Measurements from ENCODE around the gene TAS2R46.
"Not testable (repeated sequence)": the region's sequence is repeated elsewhere in the genome, so short reads cannot be mapped to it uniquely, and the experiment has no call there.

TAS2R46 gene

GRCh38 chr12:11062194-11062593 is at the start of gene TAS2R46:
Gene TAS2R46 (minus strand): TSS chr12:11062294. CDS start chr12:11062294, 0 bp downstream.
- not testable (repeated sequence) for DNase-seq (ENCODE audit: low spot score)

GRCh38 chr12:11111213-11111612 is 49.1 kb upstream of the TAS2R46 start:
- DNase-seq (ENCODE audit: low spot score) = peak; percentile 26

GRCh38 chr12:11108862-11109261 is 46.8 kb upstream of the TAS2R46 start:
- DNase-seq (ENCODE audit: low spot score) = no peak

- no peak for DNase-seq (ENCODE audit: low spot score)
Measured at GRCh38 chr12:11107719-11108118, 45.6 kb upstream of the TAS2R46 start.

- DNase-seq (ENCODE audit: low spot score) = no peak
Measured at GRCh38 chr12:11106288-11106687, 44.2 kb upstream of the TAS2R46 start.

GRCh38 chr12:11105546-11105945 is 43.5 kb upstream of the TAS2R46 start:
- no peak for DNase-seq (ENCODE audit: low spot score)

- not testable (repeated sequence) for DNase-seq (ENCODE audit: low spot score)
Measured at GRCh38 chr12:11094910-11095309, 32.8 kb upstream of the TAS2R46 start.

GRCh38 chr12:11092128-11092527 is 30.0 kb upstream of the TAS2R46 start, which contains the start of gene TAS2R43:
Gene TAS2R43 (minus strand): TSS chr12:11092313. CDS start chr12:11092229, 84 bp downstream.
- no peak for DNase-seq (ENCODE audit: low spot score)

GRCh38 chr12:11089246-11089645 is 27.2 kb upstream of the TAS2R46 start:
- no peak for DNase-seq (ENCODE audit: low spot score)

GRCh38 chr12:11085419-11085818 is 23.3 kb upstream of the TAS2R46 start:
- DNase-seq (ENCODE audit: low spot score) = peak; percentile 54

- DNase-seq (ENCODE audit: low spot score) = no peak
Measured at GRCh38 chr12:11081987-11082386, 19.9 kb upstream of the TAS2R46 start.

GRCh38 chr12:11078246-11078645 is 16.2 kb upstream of the TAS2R46 start:
- no peak for DNase-seq (ENCODE audit: low spot score)

GRCh38 chr12:11075642-11076041 is 13.5 kb upstream of the TAS2R46 start:
- no peak for DNase-seq (ENCODE audit: low spot score)

GRCh38 chr12:11071414-11071813 is 9.3 kb upstream of the TAS2R46 start:
- DNase-seq (ENCODE audit: low spot score) = no peak

GRCh38 chr12:11070999-11071398 is 8.9 kb upstream of the TAS2R46 start:
- DNase-seq (ENCODE audit: low spot score) = no peak

- DNase-seq (ENCODE audit: low spot score) = no peak
Measured at GRCh38 chr12:11069854-11070365, 7.8 kb upstream of the TAS2R46 start.

- DNase-seq (ENCODE audit: low spot score) = no peak
Measured at GRCh38 chr12:11067514-11067913, 5.4 kb upstream of the TAS2R46 start.

GRCh38 chr12:11059784-11060183 is 2.3 kb downstream of the TAS2R46 start:
- DNase-seq (ENCODE audit: low spot score) = no peak

GRCh38 chr12:11059041-11059440 is 3.1 kb downstream of the TAS2R46 start:
- DNase-seq (ENCODE audit: low spot score) = no peak

- DNase-seq (ENCODE audit: low spot score) = no peak
Measured at GRCh38 chr12:11055306-11055705, 6.8 kb downstream of the TAS2R46 start.

- DNase-seq (ENCODE audit: low spot score) = not testable (repeated sequence)
Measured at GRCh38 chr12:11049806-11050531, 12.1 kb downstream of the TAS2R46 start.

GRCh38 chr12:11041366-11041765 is 20.7 kb downstream of the TAS2R46 start:
- DNase-seq (ENCODE audit: low spot score) = not testable (repeated sequence)

GRCh38 chr12:11040162-11040561 is 21.9 kb downstream of the TAS2R46 start:
- no peak for DNase-seq (ENCODE audit: low spot score)

- DNase-seq (ENCODE audit: low spot score) = no peak
Measured at GRCh38 chr12:11039171-11039570, 22.9 kb downstream of the TAS2R46 start.
